Endothelial cell of umbilical vein (primary cell): ENCODE data around the gene NELFB. TPM values are rescaled to one million over a fixed set of nuclear protein-coding genes. Genes with fewer than 3 reads are reported as not detected.

Experiments
- BruUV-seq: library from RNA; stranded (reverse); fragments of 400-500 nt; replicated peaks from 2 replicates; lab custom pipeline; 2021; lab: Mats Ljungman, UMichigan
- CTCF ChIA-PET: fragments of 300-600, 350-600 bp; sonication (Branson Sonifier 250); formaldehyde crosslinking; loops from one replicate; lab custom pipeline; 2021; ENCODE audit warnings: antibody characterized with exemption, inconsistent platforms; lab: Charles Lee
- POLR2A ChIA-PET: fragments of 300-600, 350-600 bp; sonication (Branson Sonifier 250); formaldehyde crosslinking; loops from one replicate; lab custom pipeline; 2021; ENCODE audit warnings: antibody characterized with exemption, inconsistent platforms; lab: Charles Lee
- DNase-seq: peaks from one replicate; pipeline ENCODE4 v3.0.0-alpha.2; 2011; ENCODE audit warnings: low read depth, low spot score
- FAIRE-seq: peaks from 2 replicates; lab custom pipeline; 2011; peaks lifted over from hg19 to GRCh38; lab: Jason Lieb, UNC
- H2AFZ ChIP-seq: 2 replicates; pipeline ENCODE4 v1.6.0; 2012; ENCODE audit warnings: low read depth, low read length, control low read depth, inconsistent platforms
- H3K27ac ChIP-seq: 2 replicates; pipeline ENCODE4 v1.5.1; 2011; ENCODE audit warnings: low read depth, mild to moderate bottlenecking, control low read depth, low read length, moderate library complexity; ENCODE audit not compliant: insufficient read depth
- H3K27me3 ChIP-seq, 2 experiments: 2 replicates each; pipeline versions ENCODE4 v1.6.0 to v1.6.1; 2011; ENCODE audit warnings: low read length in 2 of 2, mixed read lengths in 1 of 2; ENCODE audit not compliant: control insufficient read depth in 2 of 2, insufficient read depth in 2 of 2
- H3K36me3 ChIP-seq, 2 experiments: 2 replicates in 1 of 2; 3 replicates in 1 of 2; pipeline ENCODE4 v1.5.1; 2011; ENCODE audit warnings: low read length in 2 of 2, mild to moderate bottlenecking in 1 of 2, moderate library complexity in 1 of 2; ENCODE audit not compliant: control insufficient read depth in 2 of 2, insufficient read depth in 2 of 2; ENCODE audit errors: extremely low read depth in 1 of 2
- H3K4me1 ChIP-seq: 3 replicates; pipeline ENCODE4 v1.5.1; 2011; ENCODE audit warnings: mild to moderate bottlenecking, low read length; ENCODE audit not compliant: control insufficient read depth, insufficient read depth; ENCODE audit errors: extremely low read depth
- H3K4me2 ChIP-seq: 2 replicates; pipeline ENCODE4 v1.6.1; 2011; ENCODE audit warnings: low read length, control low read depth, mixed read lengths; ENCODE audit not compliant: insufficient read depth
- H3K4me3 ChIP-seq, 3 experiments: fragments of 200-600 bp in 1 of 3; sonication (generic), shearing (Covaris generic) in 1 of 3; replicated peaks in 1 of 3; 2 replicates each; pipeline ENCODE4 v1.5.1; 2011 to 2016; ENCODE audit warnings: control low read depth in 3 of 3, low read length in 3 of 3, mild to moderate bottlenecking in 2 of 3, inconsistent platforms in 1 of 3, low read depth in 1 of 3, moderate library complexity in 1 of 3; ENCODE audit not compliant: insufficient read depth in 1 of 3
- H3K79me2 ChIP-seq: 2 replicates; pipeline ENCODE4 v1.6.0; 2012; ENCODE audit warnings: low read length, inconsistent platforms; ENCODE audit not compliant: control insufficient read depth, insufficient read depth
- H3K9ac ChIP-seq: replicated peaks from 2 replicates; pipeline ENCODE3; 2011; ENCODE audit warnings: low read length, control low read depth; ENCODE audit not compliant: insufficient read depth; ENCODE audit errors: extremely low read depth
- H3K9me1 ChIP-seq: replicated peaks from 3 replicates; pipeline ENCODE4 v1.6.0; 2011; ENCODE audit warnings: mild to moderate bottlenecking, low read length; ENCODE audit not compliant: control insufficient read depth, insufficient read depth; ENCODE audit errors: extremely low read depth
- H3K9me3 ChIP-seq: replicated peaks from 2 replicates; pipeline ENCODE4 v1.5.1; 2012; ENCODE audit warnings: low read length, inconsistent platforms; ENCODE audit not compliant: control insufficient read depth, insufficient read depth
- H4K20me1 ChIP-seq: replicated peaks from 2 replicates; pipeline ENCODE3; 2011; ENCODE audit warnings: mild to moderate bottlenecking, low read length; ENCODE audit not compliant: control insufficient read depth, insufficient read depth; ENCODE audit errors: extremely low read depth
- EZH2 ChIP-seq: IDR thresholded peaks from 2 replicates; pipeline ENCODE4 v1.6.1; 2012; ENCODE audit warnings: borderline replicate concordance, low read depth, mild to moderate bottlenecking, moderate library complexity, low read length, inconsistent platforms; ENCODE audit not compliant: severe bottlenecking
- FOS ChIP-seq: IDR thresholded peaks from 2 replicates; pipeline ENCODE4 v1.6.1; 2011; ENCODE audit warnings: mild to moderate bottlenecking, low read length, moderate library complexity, borderline replicate concordance; ENCODE audit not compliant: insufficient read depth
- GATA2 ChIP-seq: IDR thresholded peaks from 2 replicates; pipeline ENCODE4 v1.7.0; 2011; ENCODE audit warnings: low read depth, mild to moderate bottlenecking, moderate library complexity, mixed read lengths, low read length; ENCODE audit not compliant: insufficient read length, insufficient read depth
- JUN ChIP-seq: IDR thresholded peaks from 2 replicates; pipeline ENCODE4 v1.6.1; 2011; ENCODE audit warnings: borderline replicate concordance, low read depth; ENCODE audit not compliant: insufficient read length, insufficient read depth
- MYC ChIP-seq: IDR thresholded peaks from one replicate; pipeline ENCODE4 v1.6.1; 2011; ENCODE audit warnings: mild to moderate bottlenecking, low read depth, low read length
- POLR2A ChIP-seq: IDR thresholded peaks from 2 replicates; pipeline ENCODE4 v1.6.1; 2012; ENCODE audit warnings: low read depth, mild to moderate bottlenecking, control low read depth, low read length
- POLR2AphosphoS5 ChIP-seq: IDR thresholded peaks from 2 replicates; pipeline ENCODE4 v1.6.1; 2012; ENCODE audit warnings: low read depth, mild to moderate bottlenecking, control low read depth, low read length, moderate library complexity; ENCODE audit not compliant: insufficient read depth
- dilution Hi-C: fragments of 300-500 bp; cut with MboI; formaldehyde crosslinking; loops from one replicate; pipeline ENCODE4 v1.15.0; 2019; ENCODE audit warnings: low sequenced_read_pairs; ENCODE audit not compliant: extremely low pct_ligation_motif_present
- intact Hi-C: fragments of 100-400 bp; cut with micrococcal nuclease; formaldehyde crosslinking; loops from one replicate; pipeline ENCODE4 v1.10.0; 2022
- polyA plus RNA-seq, 4 experiments: library from polyadenylated mRNA; depleted of rRNA in 3 of 4; stranded (reverse) in 3 of 4; unstranded in 1 of 4; fragments of >200 nt; gene quantifications; 2 replicates each; pipeline versions ENCODE4 v1.2.1 to v1.2.3, GENCODE V29; 2011 to 2012; ENCODE audit warnings: missing spikeins in 1 of 4
- total RNA-seq: library from RNA; stranded (reverse); gene quantifications from 2 replicates; pipeline ENCODE4 v1.2.3, GENCODE V29; 2021
- TF ChIP-seq, protein P1 (sequence below): IDR thresholded peaks from 2 replicates; pipeline ENCODE4 v1.6.1; 2011; ENCODE audit not compliant: insufficient read depth, insufficient read length
- TF ChIP-seq, protein P2 (sequence below), 2 donors: IDR thresholded peaks; 1 replicate in 1 of 2; 2 replicates in 1 of 2; pipeline ENCODE4 v1.5.1; 2011; ENCODE audit warnings: low read length in 2 of 2, mild to moderate bottlenecking in 2 of 2, moderate library complexity in 2 of 2, control low read depth in 1 of 2, inconsistent platforms in 1 of 2, low read depth in 1 of 2; ENCODE audit not compliant: insufficient read depth in 1 of 2; ENCODE audit errors: extremely low read depth in 1 of 2

Gene NELFB
- total and polyA plus RNA-seq, 2 donors (not counting 3 experiments of a cell fraction or from before 2014, with no cell fraction given): 62.3 to 76.1 TPM

DNA sequence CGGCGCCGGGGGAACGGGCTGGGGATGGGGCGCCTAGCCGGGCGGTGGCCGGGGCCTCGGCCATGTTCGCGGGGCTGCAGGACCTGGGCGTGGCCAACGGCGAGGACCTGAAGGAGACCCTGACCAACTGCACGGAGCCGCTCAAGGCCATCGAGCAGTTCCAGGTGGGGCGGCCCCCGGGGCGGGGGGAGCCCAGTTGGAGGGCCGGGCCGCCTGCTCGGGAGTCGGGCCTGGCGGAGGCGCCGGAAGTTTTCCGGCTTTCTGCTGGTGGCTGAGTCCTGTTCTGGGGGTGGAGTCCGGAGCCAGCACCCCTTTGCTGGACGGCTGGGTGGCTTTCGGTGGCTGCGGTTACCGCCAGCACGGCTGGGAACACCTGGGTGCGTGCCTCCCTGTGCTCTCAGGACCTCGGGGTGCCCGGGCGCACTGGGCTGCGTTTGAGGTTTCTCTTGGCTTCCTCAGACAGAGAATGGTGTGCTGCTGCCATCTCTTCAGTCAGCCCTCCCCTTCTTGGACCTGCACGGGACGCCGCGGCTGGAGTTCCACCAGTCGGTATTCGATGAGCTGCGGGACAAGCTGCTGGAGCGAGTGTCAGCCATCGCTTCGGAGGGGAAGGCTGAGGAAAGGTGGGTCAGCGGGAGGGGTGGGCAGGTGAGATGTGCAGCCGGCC is 454 bp downstream of the NELFB start:
- peaks cover 2 to 5% of the 10 kb centered on the region in 2 experiments for H3K36me3 ChIP-seq
- no TSS peak for BruUV-seq
- peaks cover 14% of the 10 kb centered on the region for H3K4me1 ChIP-seq
- peak; percentile 38 for DNase-seq
- H3K9me3 ChIP-seq: no peaks in the 10 kb centered on the region
- dilution Hi-C loops (no loop called here), intact Hi-C loops (loop anchor here (1.0 to 2.0 kb wide), 3 partner anchors 13 to 22 kb away; partner anchors contain the start of gene TOR4A)
- POLR2A ChIA-PET: interaction anchor here (1.0 to 4.9 kb wide), 3 partner anchors 13 to 15 kb away, joined by 3 to 66 read pairs (median 14); partner anchors contain the start of gene TUBB4B
- TF ChIP-seq JUN: no peak
- TF ChIP-seq, protein P1, sequence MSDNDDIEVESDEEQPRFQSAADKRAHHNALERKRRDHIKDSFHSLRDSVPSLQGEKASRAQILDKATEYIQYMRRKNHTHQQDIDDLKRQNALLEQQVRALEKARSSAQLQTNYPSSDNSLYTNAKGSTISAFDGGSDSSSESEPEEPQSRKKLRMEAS: no peak
- no peak for TF ChIP-seq POLR2A
- TF ChIP-seq FOS: no peak
- TF ChIP-seq POLR2AphosphoS5: no peak
- peak overlapping the region; percentile 56 for H2AFZ ChIP-seq
- peaks cover 18% of the 10 kb centered on the region for H3K79me2 ChIP-seq
- no peaks in the 10 kb centered on the region for H4K20me1 ChIP-seq
- peak overlapping the region; percentile 12 to 94 (median 41) for H3K4me3 ChIP-seq
- H3K4me2 ChIP-seq: peak overlapping the region; percentile 71
- H3K27ac ChIP-seq: no peak overlapping the region
- H3K9me1 ChIP-seq: no peaks in the 10 kb centered on the region
- H3K27me3 ChIP-seq: no peaks in the 10 kb centered on the region
- CTCF ChIA-PET: interaction anchor here (1.2 to 4.4 kb wide), 6 partner anchors 11 to 168 kb away, joined by 3 to 31 read pairs (median 6); partner anchors contain the start of genes EXD3, NOXA1, TOR4A and TUBB4B
- peak; percentile 42 for FAIRE-seq
- peak overlapping the region; percentile 65 for H3K9ac ChIP-seq

DNA sequence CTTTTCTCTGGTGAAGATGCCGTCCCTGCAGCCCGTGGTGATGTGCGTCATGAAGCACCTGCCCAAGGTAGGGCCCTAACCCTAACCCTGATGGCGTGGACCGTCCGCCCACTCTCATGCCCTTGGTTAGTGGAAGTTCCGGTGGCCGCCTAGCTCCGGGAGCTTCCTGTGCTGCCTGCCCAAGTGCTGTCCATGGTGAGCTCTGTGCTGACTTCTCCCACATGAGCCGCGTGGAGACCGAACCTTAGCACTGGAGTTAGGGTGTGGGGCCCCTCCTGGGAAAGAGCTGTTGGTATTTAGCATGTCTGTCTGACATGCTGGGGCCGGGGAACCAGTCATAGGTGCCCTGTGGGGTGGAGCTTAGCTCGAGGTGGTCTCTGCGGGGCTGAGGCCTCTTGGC is 1.2 kb downstream of the NELFB start:
- intact Hi-C loops (no loop called here), dilution Hi-C loops (no loop called here)
- TF ChIP-seq FOS: no peak
- TF ChIP-seq EZH2: no peak
- TF ChIP-seq POLR2AphosphoS5: no peak
- no peak for TF ChIP-seq MYC
- TF ChIP-seq GATA2: no peak
- no peak for TF ChIP-seq JUN
- TF ChIP-seq, protein P1: no peak
- TF ChIP-seq, protein P2, sequence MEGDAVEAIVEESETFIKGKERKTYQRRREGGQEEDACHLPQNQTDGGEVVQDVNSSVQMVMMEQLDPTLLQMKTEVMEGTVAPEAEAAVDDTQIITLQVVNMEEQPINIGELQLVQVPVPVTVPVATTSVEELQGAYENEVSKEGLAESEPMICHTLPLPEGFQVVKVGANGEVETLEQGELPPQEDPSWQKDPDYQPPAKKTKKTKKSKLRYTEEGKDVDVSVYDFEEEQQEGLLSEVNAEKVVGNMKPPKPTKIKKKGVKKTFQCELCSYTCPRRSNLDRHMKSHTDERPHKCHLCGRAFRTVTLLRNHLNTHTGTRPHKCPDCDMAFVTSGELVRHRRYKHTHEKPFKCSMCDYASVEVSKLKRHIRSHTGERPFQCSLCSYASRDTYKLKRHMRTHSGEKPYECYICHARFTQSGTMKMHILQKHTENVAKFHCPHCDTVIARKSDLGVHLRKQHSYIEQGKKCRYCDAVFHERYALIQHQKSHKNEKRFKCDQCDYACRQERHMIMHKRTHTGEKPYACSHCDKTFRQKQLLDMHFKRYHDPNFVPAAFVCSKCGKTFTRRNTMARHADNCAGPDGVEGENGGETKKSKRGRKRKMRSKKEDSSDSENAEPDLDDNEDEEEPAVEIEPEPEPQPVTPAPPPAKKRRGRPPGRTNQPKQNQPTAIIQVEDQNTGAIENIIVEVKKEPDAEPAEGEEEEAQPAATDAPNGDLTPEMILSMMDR (IDR thresholded peaks at IDR 0.05; ENCODE audit: extremely low read depth in 1 of 2, insufficient read depth in 1 of 2, low read depth in 1 of 2, low read length in 2 of 2): no peak
- no peak for TF ChIP-seq POLR2A

More for the DNA sequence above, 1.2 kb downstream of the NELFB start:
- Histone ChIP-seq H3K79me2 (peaks cover 18% of the 10 kb centered on the region), H3K9me3 (no peaks in the 10 kb centered on the region), H3K4me2 (peak overlapping the region; percentile 71), H3K9ac (no peak overlapping the region), H3K4me3 (peak overlapping the region in 2 of 3 experiments; percentile 41 to 94), H3K4me1 (peaks cover 14% of the 10 kb centered on the region), H3K27me3 (no peaks in the 10 kb centered on the region), H3K9me1 (no peaks in the 10 kb centered on the region), H3K27ac (no peak overlapping the region), H2AFZ (no peak overlapping the region), H3K36me3 (peaks cover 2 to 5% of the 10 kb centered on the region in 2 experiments), H4K20me1 (no peaks in the 10 kb centered on the region)
- CTCF ChIA-PET: interaction anchor here (0.9 to 4.4 kb wide), 3 partner anchors 19 to 167 kb away, joined by 3 to 31 read pairs (median 4); partner anchors contain the start of genes EXD3, NOXA1 and TOR4A
- BruUV-seq: no TSS peak
- no peak for DNase-seq
- FAIRE-seq: no peak
- POLR2A ChIA-PET: interaction anchor here (1.0 to 1.8 kb wide), 2 partner anchors 14 to 16 kb away, joined by 3 to 14 read pairs; partner anchors contain the start of gene TUBB4B
